Transverse colon (tissue), 4 donors: ENCODE measurements around the gene IFNA6. TPM values are rescaled to one million over a fixed set of nuclear protein-coding genes. Genes with fewer than 3 reads are reported as not detected.

Experiments used
- DNase-seq: peaks from one replicate; pipeline ENCODE4 v3.0.0-alpha.2; 2019
- H3K27ac ChIP-seq, 4 donors: fragments of 200-600 bp; sonication (generic); 2 replicates each; pipeline ENCODE4 v1.5.1; 2016 to 2018; ENCODE audit warnings: inconsistent platforms in 4 of 4
- H3K27me3 ChIP-seq: fragments of 200-600 bp; sonication (generic); 2 replicates; pipeline ENCODE4 v1.5.1; 2017; ENCODE audit warnings: inconsistent platforms
- H3K36me3 ChIP-seq, 4 donors: fragments of 200-600 bp; sonication (generic); 2 replicates each; pipeline ENCODE4 v1.5.1; 2017 to 2019; ENCODE audit warnings: inconsistent platforms in 4 of 4
- H3K4me1 ChIP-seq, 4 donors: fragments of 200-600 bp; sonication (generic); 2 replicates each; pipeline ENCODE4 v1.5.1; 2017 to 2020; ENCODE audit warnings: inconsistent platforms in 4 of 4
- H3K4me3 ChIP-seq, 4 donors: fragments of 200-600 bp; sonication (generic); 1 replicate in 1 of 4; 2 replicates in 3 of 4; pipeline versions ENCODE4 v1.5.1 to v1.6.1; 2017 to 2019; ENCODE audit warnings: inconsistent platforms in 4 of 4
- H3K9me3 ChIP-seq, 2 donors: fragments of 200-600 bp; sonication (generic); 2 replicates each; pipeline ENCODE4 v1.5.1; 2017 to 2019; ENCODE audit warnings: inconsistent platforms in 2 of 2
- CTCF ChIP-seq, 5 experiments: fragments of 200-600 bp in 3 of 5; fragments of 450-650 bp in 2 of 5; sonication (generic) in 3 of 5; IDR thresholded peaks; 1 replicate in 2 of 5; 2 replicates in 3 of 5; pipeline ENCODE4 v1.5.1; 2016 to 2017; ENCODE audit warnings: antibody characterized with exemption in 5 of 5, inconsistent platforms in 3 of 5, mild to moderate bottlenecking in 2 of 5, moderate library complexity in 1 of 5
- EP300 ChIP-seq: sonication (generic); formaldehyde crosslinking; IDR thresholded peaks from one replicate; pipeline ENCODE4 v1.6.1; 2017; ENCODE audit warnings: antibody characterized with exemption, low read depth
- POLR2A ChIP-seq: fragments of 450-650 bp; IDR thresholded peaks from one replicate; pipeline ENCODE4 v1.6.1; 2016; ENCODE audit warnings: antibody characterized with exemption, mild to moderate bottlenecking, moderate library complexity
- POLR2AphosphoS5 ChIP-seq, 3 donors: sonication (generic); formaldehyde crosslinking; IDR thresholded peaks; one replicate each; pipeline ENCODE4 v1.6.1; 2016; ENCODE audit warnings: antibody characterized with exemption in 3 of 3
- WGBS, 2 donors: methylation state at CpG; one replicate each; pipeline ENCODE4 v1.1.5; 2018; ENCODE audit warnings: low coverage in 1 of 2; 5-methylcytosine and 5-hydroxymethylcytosine counted together
- in situ Hi-C, 4 donors: fragments of 200-750 bp; cut with MboI; loops; one replicate each; pipeline versions ENCODE4 v1.15.0 to v1.15.1; 2017; ENCODE audit warnings: low sequenced_read_pairs in 3 of 4, low pct_ligation_motif_present in 1 of 4, low pct_unique_long_range_greater_than_20kb in 1 of 4
- intact Hi-C: fragments of 100-400 bp; cut with DNase I; formaldehyde crosslinking; loops from one replicate; pipeline ENCODE4 v1.15.1; 2023; ENCODE audit warnings: low total_unique reads
- total RNA-seq, 4 donors: library from RNA; depleted of rRNA; stranded (reverse); fragments of >200 nt; gene quantifications; one replicate each; pipeline ENCODE4 v1.1.0, GENCODE V29; 2016

Gene IFNA6
- total RNA-seq, 4 donors from 2014 or later: not detected

GRCh38 chr9:21348430-21348970 lies 2.2 kb downstream of the IFNA6 start:
- in situ Hi-C loops: no loop called here
- intact Hi-C loops: no loop called here
- WGBS, 2 donors: 71 to 89% methylated on average over 3 of the region's 3 CpGs

GRCh38 chr9:21340735-21341134 lies 10.0 kb downstream of the IFNA6 start:
- intact Hi-C loops (no loop called here), in situ Hi-C loops (no loop called here)
- H3K36me3 ChIP-seq: no peaks in the 10 kb centered on the region
- peaks cover 0 to 4% of the 10 kb centered on the region in 2 donors for H3K9me3 ChIP-seq
- H3K4me1 ChIP-seq: peaks cover 0 to 5% (median 0%) of the 10 kb centered on the region in 4 donors
- TF ChIP-seq POLR2AphosphoS5 (IDR thresholded peaks at IDR 0.05) (no peak), CTCF (IDR thresholded peaks at IDR 0.05) (no peak), POLR2A (no peak), EP300 (no peak)
- WGBS, 2 donors: 86 to 89% methylated on average over 2 to 4 of the region's 4 CpGs
- H3K27ac ChIP-seq: no peak overlapping the region
- H3K4me3 ChIP-seq: no peak overlapping the region
- no peak for DNase-seq
- H3K27me3 ChIP-seq: peaks cover 15% of the 10 kb centered on the region

More at GRCh38 chr9:21348430-21348970, 2.2 kb downstream of the IFNA6 start:
- Histone ChIP-seq H3K27ac (no peak overlapping the region), H3K9me3 (peaks cover 0 to 4% of the 10 kb centered on the region in 2 donors), H3K4me1 (no peaks in the 10 kb centered on the region), H3K4me3 (no peak overlapping the region), H3K27me3 (peaks cover 4% of the 10 kb centered on the region), H3K36me3 (no peaks in the 10 kb centered on the region)
- TF ChIP-seq CTCF (IDR thresholded peaks at IDR 0.05) (no peak), POLR2A (no peak), POLR2AphosphoS5 (IDR thresholded peaks at IDR 0.05) (no peak), EP300 (no peak)
- DNase-seq: no peak

- intact Hi-C loops (no loop called here), in situ Hi-C loops (no loop called here)
- Histone ChIP-seq H3K4me3 (no peak overlapping the region), H3K27ac (no peak overlapping the region), H3K9me3 (no peaks in the 10 kb centered on the region), H3K27me3 (no peaks in the 10 kb centered on the region), H3K4me1 (peaks cover 6 to 37% (median 28%) of the 10 kb centered on the region in 4 donors), H3K36me3 (no peaks in the 10 kb centered on the region)
- DNase-seq: no peak
- TF ChIP-seq CTCF (IDR thresholded peaks at IDR 0.05): no peak
- TF ChIP-seq POLR2AphosphoS5 (IDR thresholded peaks at IDR 0.05): no peak
- TF ChIP-seq EP300: no peak
- no peak for TF ChIP-seq POLR2A
Observed at GRCh38 chr9:21336457-21336856, 14.2 kb downstream of the IFNA6 start.

- Histone ChIP-seq H3K27me3 (no peaks in the 10 kb centered on the region), H3K27ac (peak within 1 kb of the TSS; percentile 91 to 96 (median 94)), H3K36me3 (no peaks in the 10 kb centered on the region), H3K9me3 (no peaks in the 10 kb centered on the region), H3K4me3 (peak within 1 kb of the TSS; percentile 44 to 82 (median 68)), H3K4me1 (peaks cover 6 to 52% (median 34%) of the 10 kb centered on the region in 4 donors)
- peak; percentile 94 for DNase-seq
- TF ChIP-seq POLR2AphosphoS5 (IDR thresholded peaks at IDR 0.05) (peak; percentile 59 to 83 (median 77)), POLR2A (peak; percentile 69), CTCF (IDR thresholded peaks at IDR 0.05) (no peak), EP300 (no peak)
- 0 to 1% methylated on average over 5 to 37 of the region's 55 CpGs for WGBS, 2 donors
- intact Hi-C loops (no loop called here), in situ Hi-C loops (no loop called here)
Observed at GRCh38 chr9:21334701-21335632, 15.7 kb downstream of the IFNA6 start, which contains the start of gene KLHL9. KLHL9 (minus strand) TSS chr9:21335404; CDS start chr9:21334859, 545 bp downstream.
